HG03469 (cell line): ENCODE data around the gene VWDE.
"Not testable (repeated sequence)": the region's sequence is repeated elsewhere in the genome, so short reads cannot be mapped to it uniquely, and the experiment has no call there.

Experiments used
- ATAC-seq: cut with Tn5 transposase; IDR thresholded peaks from one replicate; pipeline ENCODE4 v1.9.1; 2021; ENCODE audit warnings: mild to moderate bottlenecking, moderate library complexity, moderate number of reproducible peaks; ENCODE audit not compliant: unreplicated experiment

VWDE gene

GRCh38 chr7:12402365-12402725 lies 1.3 kb downstream of the VWDE start:
- no peak for ATAC-seq

- ATAC-seq, result no peak
Measured at GRCh38 chr7:12401538-12402364, 1.9 kb downstream of the VWDE start.

GRCh38 chr7:12398186-12398585 lies 5.5 kb downstream of the VWDE start:
- ATAC-seq, result no peak

- no peak for ATAC-seq
Measured at GRCh38 chr7:12397671-12398070, 6.0 kb downstream of the VWDE start.

- ATAC-seq, result not testable (repeated sequence)
Measured at GRCh38 chr7:12396670-12397069, 7.0 kb downstream of the VWDE start.

- ATAC-seq, result no peak
Measured at GRCh38 chr7:12391922-12392615, 11.6 kb downstream of the VWDE start.

GRCh38 chr7:12389089-12389700 lies 14.5 kb downstream of the VWDE start:
- ATAC-seq, result peak; percentile 96

GRCh38 chr7:12386313-12386740 lies 17.3 kb downstream of the VWDE start:
- no peak for ATAC-seq

- ATAC-seq, result no peak
Measured at GRCh38 chr7:12385364-12385786, 18.3 kb downstream of the VWDE start.

- ATAC-seq, result no peak
Measured at GRCh38 chr7:12383377-12383776, 20.3 kb downstream of the VWDE start.

GRCh38 chr7:12378389-12378788 lies 25.3 kb downstream of the VWDE start:
- no peak for ATAC-seq

GRCh38 chr7:12377406-12377805 lies 26.3 kb downstream of the VWDE start:
- no peak for ATAC-seq

- no peak for ATAC-seq
Measured at GRCh38 chr7:12373580-12374263, 29.9 kb downstream of the VWDE start.

GRCh38 chr7:12370249-12370648 lies 33.4 kb downstream of the VWDE start:
- no peak for ATAC-seq

- no peak for ATAC-seq
Measured at GRCh38 chr7:12369756-12370155, 33.9 kb downstream of the VWDE start.

GRCh38 chr7:12369072-12369471 lies 34.6 kb downstream of the VWDE start:
- no peak for ATAC-seq

GRCh38 chr7:12360948-12361347 lies 42.7 kb downstream of the VWDE start:
- no peak for ATAC-seq

- no peak for ATAC-seq
Measured at GRCh38 chr7:12358694-12359093, 45.0 kb downstream of the VWDE start.

GRCh38 chr7:12357508-12357907 lies 46.2 kb downstream of the VWDE start:
- peak; percentile 68 for ATAC-seq

- ATAC-seq, result no peak
Measured at GRCh38 chr7:12351843-12352242, 51.8 kb downstream of the VWDE start.

- ATAC-seq, result no peak
Measured at GRCh38 chr7:12350971-12351370, 52.7 kb downstream of the VWDE start.
